Testis (tissue), 3 donors: ENCODE results near the gene TFB2M. TPM values are rescaled to one million over a fixed set of nuclear protein-coding genes. Genes with fewer than 3 reads are reported as not detected.
"Not testable (repeated sequence)": the region's sequence is repeated elsewhere in the genome, so short reads cannot be mapped to it uniquely, and the experiment has no call there.

Experiments
- DNase-seq: peaks from one replicate; pipeline ENCODE4 v3.0.0-alpha.2; 2019
- H3K27ac ChIP-seq, 2 donors: fragments of 200-600 bp; sonication (generic); one replicate each; pipeline ENCODE4 v1.5.1; 2019
- H3K27me3 ChIP-seq: fragments of 200-600 bp; sonication (generic); one replicate; pipeline ENCODE4 v1.5.1; 2019
- H3K36me3 ChIP-seq: fragments of 200-600 bp; sonication (generic); one replicate; pipeline ENCODE4 v1.5.1; 2017; ENCODE audit warnings: low read depth; ENCODE audit errors: missing control alignments
- H3K4me1 ChIP-seq: fragments of 200-600 bp; sonication (generic); one replicate; pipeline ENCODE4 v1.5.1; 2019
- H3K4me3 ChIP-seq, 2 donors: fragments of 200-600 bp; sonication (generic); one replicate each; pipeline ENCODE4 v1.5.1; 2017 to 2019
- H3K9me3 ChIP-seq: fragments of 200-600 bp; sonication (generic); one replicate; pipeline ENCODE4 v1.5.1; 2017
- CTCF ChIP-seq, 3 experiments: fragments of 450-650 bp in 2 of 3; fragments of 200-600 bp in 1 of 3; sonication (generic) in 1 of 3; IDR thresholded peaks; one replicate each; pipeline ENCODE4 v1.5.1; 2016 to 2019; ENCODE audit warnings: antibody characterized with exemption in 3 of 3, mild to moderate bottlenecking in 2 of 3, moderate library complexity in 1 of 3
- POLR2A ChIP-seq: fragments of 450-650 bp; IDR thresholded peaks from one replicate; pipeline ENCODE4 v1.6.1; 2017; ENCODE audit warnings: antibody characterized with exemption, mild to moderate bottlenecking, moderate library complexity
- WGBS, 2 donors: methylation state at CpG; one replicate each; pipeline ENCODE4 v1.1.5; 2018; 5-methylcytosine and 5-hydroxymethylcytosine counted together
- intact Hi-C: fragments of 100-400 bp; cut with DNase I; formaldehyde crosslinking; loops from one replicate; pipeline ENCODE4 v1.15.1; 2023; ENCODE audit warnings: low total_unique reads
- polyA plus RNA-seq: library from polyadenylated mRNA; stranded (reverse); fragments of 350-450 nt; fragmentation: Illumina TruSeq; extraction: RNeasy Lipid Tissue Mini Kit (QIAGEN cat#74804); gene quantifications from one replicate; pipeline ENCODE4 v1.2.3, GENCODE V29; 2014; ENCODE audit warnings: low read depth, low replicate concordance; ENCODE audit not compliant: insufficient read depth
- total RNA-seq, 2 donors: library from RNA; depleted of rRNA; stranded (reverse); fragments of >200 nt; gene quantifications; one replicate each; pipeline ENCODE4 v1.2.3, GENCODE V29; 2016

Gene TFB2M
- total and polyA plus RNA-seq, 3 donors from 2014 or later: 15.7 to 20.0 (median 19.8) TPM

GRCh38 chr1:246564839-246565750 is 966 bp downstream of the TFB2M start:
- Histone ChIP-seq H3K4me3 (peak overlapping the region; percentile 91 to 100), H3K36me3 (no peaks in the 10 kb centered on the region), H3K9me3 (no peaks in the 10 kb centered on the region), H3K4me1 (peaks cover 11% of the 10 kb centered on the region), H3K27me3 (no peaks in the 10 kb centered on the region), H3K27ac (peak overlapping the region; percentile 95 to 97)
- intact Hi-C loops: no loop called here
- no peak for DNase-seq
- TF ChIP-seq CTCF (IDR thresholded peaks at IDR 0.05) (no peak), POLR2A (no peak)
- 15 to 22% methylated on average over 29 to 33 of the region's 33 CpGs for WGBS, 2 donors

DNA sequence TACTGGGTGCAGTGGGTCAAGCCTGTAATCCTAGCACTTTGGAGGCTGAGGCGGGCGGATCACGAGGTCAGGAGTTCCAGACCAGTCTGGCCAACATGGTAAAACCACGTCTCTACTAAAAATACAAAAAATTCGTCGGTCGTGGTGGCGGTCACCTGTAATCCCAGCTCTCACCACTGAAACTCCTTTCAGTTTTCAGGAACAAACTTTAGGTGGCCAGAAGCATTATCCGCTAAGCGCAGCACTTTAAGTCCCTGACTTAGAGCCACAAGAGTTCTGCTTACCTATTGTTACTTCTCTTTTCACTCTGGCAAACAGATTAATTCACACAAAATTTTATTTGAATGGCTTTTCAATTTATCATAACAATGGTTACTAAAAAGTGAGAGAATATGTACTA is 5.2 kb downstream of the TFB2M start:
- H3K27me3 ChIP-seq, H3K36me3 ChIP-seq, H3K4me1 ChIP-seq, H3K4me3 ChIP-seq, intact Hi-C loops, H3K9me3 ChIP-seq, DNase-seq, H3K27ac ChIP-seq: not testable (repeated sequence)
- WGBS, 2 donors: 88% methylated on average over 10 of the region's 10 CpGs

DNA sequence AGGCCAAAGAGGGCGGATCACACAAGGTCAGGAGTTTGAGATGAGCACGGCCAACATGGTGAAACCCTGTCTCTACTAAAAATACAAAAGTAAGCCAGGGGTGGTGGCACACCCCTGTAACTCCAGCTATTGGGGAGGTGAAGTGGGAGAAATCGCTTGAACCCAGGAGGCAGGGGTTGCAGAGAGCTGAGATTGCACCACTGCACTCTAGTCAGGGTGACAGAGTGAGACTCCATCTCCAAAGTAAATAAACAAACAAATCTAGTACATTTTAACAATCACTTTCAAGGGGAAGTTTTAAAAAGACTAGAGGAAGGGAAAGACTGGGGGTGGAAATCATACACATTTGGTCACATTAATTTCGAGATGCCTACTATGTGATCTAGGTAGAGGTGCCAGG is 6.8 kb downstream of the TFB2M start:
- intact Hi-C loops: no loop called here
- WGBS, 2 donors: 93 to 94% methylated on average over 4 of the region's 4 CpGs
- Histone ChIP-seq H3K9me3 (no peaks in the 10 kb centered on the region), H3K4me3 (no peak overlapping the region), H3K36me3 (no peaks in the 10 kb centered on the region), H3K4me1 (no peaks in the 10 kb centered on the region), H3K27ac (no peak overlapping the region), H3K27me3 (no peaks in the 10 kb centered on the region)
- DNase-seq: no peak
- no peak for TF ChIP-seq CTCF (IDR thresholded peaks at IDR 0.05)
- TF ChIP-seq POLR2A: no peak

- H3K4me1 ChIP-seq: no peaks in the 10 kb centered on the region
- no peak for DNase-seq
- no peaks in the 10 kb centered on the region for H3K36me3 ChIP-seq
- WGBS, 2 donors: 87 to 97% methylated on average over 2 of the region's 2 CpGs
- no peaks in the 10 kb centered on the region for H3K27me3 ChIP-seq
- TF ChIP-seq CTCF (IDR thresholded peaks at IDR 0.05): no peak
- no peaks in the 10 kb centered on the region for H3K9me3 ChIP-seq
- no peak overlapping the region for H3K27ac ChIP-seq
- intact Hi-C loops: no loop called here
- no peak overlapping the region for H3K4me3 ChIP-seq
These were observed 8.0 kb downstream of the TFB2M start for GRCh38 chr1:246558041-246558440.

DNA sequence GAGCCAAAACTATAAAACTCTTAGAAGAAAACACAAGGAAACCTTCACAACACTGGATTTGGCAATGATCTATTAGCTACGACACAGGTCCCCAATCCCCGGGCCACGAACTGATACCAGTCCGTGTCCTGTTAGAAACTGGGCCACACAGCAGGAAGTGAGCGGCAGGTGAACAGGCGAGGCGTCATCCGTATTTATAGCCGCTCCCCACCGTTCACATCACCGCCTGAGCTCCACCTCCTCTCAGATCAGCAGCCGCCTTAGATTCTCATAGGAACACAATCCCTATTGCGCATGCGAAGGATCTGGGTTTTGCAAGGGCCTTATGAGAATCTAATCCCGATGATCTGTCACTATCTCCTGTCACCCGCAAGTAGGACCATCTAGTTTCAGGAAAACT is 11.9 kb downstream of the TFB2M start:
- Histone ChIP-seq H3K4me1 (no peaks in the 10 kb centered on the region), H3K27ac (no peak overlapping the region), H3K36me3 (no peaks in the 10 kb centered on the region), H3K27me3 (no peaks in the 10 kb centered on the region), H3K9me3 (no peaks in the 10 kb centered on the region), H3K4me3 (no peak overlapping the region)
- DNase-seq: no peak
- TF ChIP-seq CTCF (IDR thresholded peaks at IDR 0.05) (no peak), POLR2A (no peak)
- WGBS, 2 donors: 97% methylated on average over 16 of the region's 16 CpGs
- intact Hi-C loops: no loop called here
